Superior temporal gyrus (tissue), 1 donor: ENCODE measurements around the gene SMAD7.

Source experiments
- DNase-seq: peaks from one replicate; pipeline ENCODE4 v3.0.0-alpha.2; 2016; ENCODE audit errors: extremely low spot score

Gene SMAD7

GRCh38 chr18:48893608-48894600, 56.9 kb downstream of the SMAD7 start:
- DNase-seq = no peak

DNA sequence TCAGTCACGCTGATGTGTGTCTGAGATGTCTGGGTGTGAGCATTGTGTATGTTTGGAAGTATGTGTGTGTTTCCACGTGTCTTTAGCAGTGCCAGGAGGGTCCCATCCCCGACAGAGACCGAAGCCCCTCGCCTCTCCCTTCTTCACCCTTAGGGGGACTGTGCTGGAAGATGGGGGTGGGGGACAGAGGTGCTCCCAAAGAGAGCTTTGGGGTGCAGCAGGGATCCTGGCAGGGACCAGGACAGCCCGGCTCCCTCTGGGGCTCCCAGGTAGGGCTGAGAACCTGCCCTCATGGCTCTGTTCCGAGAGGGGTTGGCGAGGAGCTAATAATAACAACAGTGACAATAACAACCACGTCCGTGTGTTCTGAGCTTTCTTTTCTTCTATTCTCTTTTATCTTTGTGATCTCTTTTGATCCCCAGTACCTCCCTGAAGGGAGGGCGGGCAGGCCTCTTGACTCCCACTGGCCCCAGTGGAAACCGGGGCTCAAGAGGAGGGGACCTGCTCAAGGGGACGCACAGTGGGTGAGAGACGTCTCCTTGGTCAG, 57.6 kb downstream of the SMAD7 start:
- no peak for DNase-seq

GRCh38 chr18:48892146-48892855, 58.5 kb downstream of the SMAD7 start:
- no peak for DNase-seq

DNA sequence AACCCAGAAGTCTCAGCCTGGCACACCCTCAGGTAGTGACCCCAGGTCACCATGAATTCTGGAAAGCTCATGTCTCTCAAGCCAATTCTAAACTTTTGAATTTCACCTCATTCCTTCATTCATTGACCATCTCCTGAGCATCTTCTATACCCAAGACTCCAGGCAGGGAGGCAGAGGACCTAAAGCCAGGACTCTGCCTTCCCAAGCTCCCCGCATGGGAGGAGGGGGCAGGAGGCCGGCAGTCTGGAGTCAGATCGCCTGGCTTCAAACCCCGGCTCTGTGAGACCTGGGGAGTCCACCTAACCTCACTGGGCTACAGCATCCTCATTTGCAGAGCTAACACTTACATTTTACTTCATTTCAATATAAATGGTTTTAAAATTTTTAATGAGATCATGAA, 59.0 kb downstream of the SMAD7 start:
- DNase-seq = no peak

DNA sequence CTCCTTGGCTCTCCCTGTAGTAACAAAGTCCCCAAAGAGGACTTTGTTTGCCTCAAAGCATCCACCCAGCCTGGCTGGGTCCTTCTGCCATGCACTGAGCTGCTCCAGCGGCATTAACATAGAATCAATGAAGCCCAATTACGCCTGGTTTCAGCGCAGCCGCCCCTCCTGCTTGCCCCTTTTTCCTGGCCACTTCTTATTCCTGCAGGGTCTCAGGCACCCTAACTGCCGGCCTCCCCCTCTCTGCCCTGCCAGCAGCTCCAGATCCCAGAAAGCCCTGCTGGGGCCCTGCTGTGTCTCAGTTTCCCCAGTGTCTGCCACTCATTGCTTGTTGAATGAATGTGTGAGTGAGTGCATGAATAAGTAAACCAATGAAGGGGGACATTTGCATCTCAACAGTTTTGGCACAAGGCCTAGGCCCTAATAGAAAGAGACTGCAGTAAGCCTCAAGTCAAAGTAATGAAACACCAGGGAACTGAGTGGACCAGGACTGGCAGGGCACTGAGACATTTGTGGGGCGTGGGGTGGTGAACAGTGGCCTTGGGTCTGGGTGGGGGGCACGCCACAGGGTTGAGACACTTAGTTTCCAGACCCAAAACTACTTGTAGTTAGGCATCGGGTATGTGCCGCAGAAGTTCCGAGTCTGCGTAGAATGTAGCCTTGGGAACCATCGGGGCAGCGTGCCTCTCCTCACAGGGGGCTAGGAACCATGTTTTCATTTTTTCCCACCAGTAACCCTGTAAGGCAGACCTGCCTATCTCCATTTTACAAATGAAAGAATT, 60.6 kb downstream of the SMAD7 start:
- DNase-seq = peak; percentile 31

- no peak for DNase-seq
Observed at GRCh38 chr18:48889115-48889941, 61.4 kb downstream of the SMAD7 start.

DNA sequence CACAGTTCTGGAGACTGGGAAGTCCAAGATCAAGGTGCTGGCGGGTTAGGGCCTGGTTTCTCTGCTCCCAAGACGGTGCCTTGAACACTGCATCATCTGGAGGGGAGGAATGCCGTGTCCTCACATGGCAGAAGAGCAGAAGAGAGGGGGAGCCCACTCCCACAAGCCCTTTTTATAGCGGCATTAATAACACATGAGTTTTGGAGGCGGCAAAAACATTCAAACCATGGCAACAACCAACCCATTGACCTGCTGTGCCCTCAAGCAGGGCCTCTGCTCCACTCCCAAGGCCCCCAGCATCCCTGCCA, 62.0 kb downstream of the SMAD7 start:
- no peak for DNase-seq

DNA sequence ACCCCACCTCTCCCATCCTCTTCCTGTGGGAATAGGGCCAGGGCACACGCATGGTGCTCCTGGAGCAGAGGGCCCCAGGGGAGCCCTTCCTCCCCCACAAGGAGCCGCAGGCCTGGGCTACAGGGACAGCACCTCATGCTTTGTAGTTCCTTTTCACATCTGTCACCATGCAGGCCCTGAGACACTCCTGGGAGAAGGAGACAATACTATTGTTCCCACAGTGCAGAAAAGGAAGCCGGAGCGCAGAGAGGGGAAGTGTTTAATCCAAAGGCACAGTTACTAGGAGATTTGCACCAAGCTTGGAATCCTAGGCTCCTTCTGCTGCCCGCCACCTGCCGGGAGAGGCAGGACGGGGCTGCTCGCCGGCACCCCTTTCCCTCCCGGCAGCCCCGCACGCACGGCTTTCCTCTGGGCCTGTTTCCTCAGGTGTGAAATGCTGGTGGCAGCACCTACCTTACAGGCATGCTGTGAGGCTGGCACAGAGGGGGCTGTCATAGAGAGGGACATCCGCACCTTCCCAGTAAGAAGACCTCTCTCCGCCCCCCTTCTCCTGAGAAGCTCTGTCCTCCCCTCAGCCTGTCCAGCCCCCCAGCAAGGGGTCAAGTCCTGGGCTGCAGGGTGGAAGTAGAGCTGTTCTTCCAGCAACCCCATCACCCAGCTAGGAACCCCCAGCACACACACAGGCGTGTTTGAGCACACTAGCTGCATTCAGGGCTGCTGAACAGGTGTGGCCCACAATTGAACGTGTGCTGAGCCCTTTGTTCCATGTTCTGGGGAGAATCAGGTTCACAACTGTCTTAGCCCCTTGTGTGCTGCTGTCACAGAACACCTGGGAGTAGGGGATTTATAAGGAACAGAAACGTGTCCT, 62.6 kb downstream of the SMAD7 start:
- DNase-seq = no peak

- DNase-seq = no peak
Observed at GRCh38 chr18:48887294-48887904, 63.4 kb downstream of the SMAD7 start.

- DNase-seq = no peak
Observed at GRCh38 chr18:48886520-48887293, 64.1 kb downstream of the SMAD7 start.

DNA sequence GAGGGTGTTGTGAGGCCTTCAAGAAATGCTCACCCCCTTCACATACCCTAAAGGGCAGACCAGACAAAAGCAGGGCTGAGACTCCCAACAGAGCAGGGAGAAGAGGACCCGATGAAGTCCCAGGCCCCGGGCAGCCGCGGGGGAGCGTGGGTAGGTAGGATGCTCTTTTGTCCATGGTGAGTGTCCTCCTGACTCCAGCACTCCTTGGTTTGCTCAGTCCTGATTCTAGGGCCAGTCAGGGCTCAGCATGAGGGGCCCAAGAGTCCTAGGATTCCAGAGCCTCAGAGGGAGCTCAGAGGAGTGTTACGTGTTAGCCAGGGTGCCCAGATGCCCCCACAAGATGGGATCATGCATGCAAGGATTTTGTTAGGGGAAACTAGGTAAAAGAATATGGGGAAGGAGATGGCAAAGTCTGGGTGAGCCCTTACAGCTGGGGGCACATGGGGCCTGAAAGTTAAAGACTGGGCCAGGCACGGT, 64.8 kb downstream of the SMAD7 start:
- DNase-seq = no peak

DNA sequence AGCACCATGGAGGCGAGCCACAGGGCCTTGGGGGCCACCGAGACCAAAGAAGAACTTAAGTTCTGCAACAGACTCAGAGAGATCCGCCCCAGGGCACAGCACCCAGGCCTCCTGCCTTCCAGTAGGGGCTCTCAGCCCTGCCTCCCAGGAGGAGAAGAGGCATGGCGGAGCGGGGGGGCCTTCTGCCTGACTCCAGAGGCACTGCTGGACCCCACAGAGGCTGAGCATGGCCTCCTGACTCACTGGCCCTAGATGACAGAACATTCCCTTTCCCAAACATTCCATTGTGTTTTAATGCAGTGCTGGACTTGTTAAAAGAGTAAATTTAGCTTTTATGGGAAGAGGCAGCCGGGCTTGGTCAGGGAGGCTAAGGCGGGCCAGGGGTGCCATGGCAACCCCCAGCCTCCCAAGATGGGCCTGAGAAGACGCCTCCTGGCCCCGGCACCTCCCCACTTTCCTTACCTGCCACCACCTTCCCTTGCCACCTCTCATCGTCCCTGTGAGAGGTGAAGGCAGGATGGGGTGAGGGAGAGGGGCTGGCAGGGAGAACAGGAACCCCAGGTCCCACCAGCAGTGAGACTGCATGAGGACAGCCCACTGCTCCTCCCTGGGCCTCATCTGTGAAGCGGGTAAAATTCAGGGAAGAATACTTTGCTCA, 65.4 kb downstream of the SMAD7 start:
- no peak for DNase-seq

- DNase-seq = no peak
Observed at GRCh38 chr18:48884771-48885170, 66.0 kb downstream of the SMAD7 start.

DNA sequence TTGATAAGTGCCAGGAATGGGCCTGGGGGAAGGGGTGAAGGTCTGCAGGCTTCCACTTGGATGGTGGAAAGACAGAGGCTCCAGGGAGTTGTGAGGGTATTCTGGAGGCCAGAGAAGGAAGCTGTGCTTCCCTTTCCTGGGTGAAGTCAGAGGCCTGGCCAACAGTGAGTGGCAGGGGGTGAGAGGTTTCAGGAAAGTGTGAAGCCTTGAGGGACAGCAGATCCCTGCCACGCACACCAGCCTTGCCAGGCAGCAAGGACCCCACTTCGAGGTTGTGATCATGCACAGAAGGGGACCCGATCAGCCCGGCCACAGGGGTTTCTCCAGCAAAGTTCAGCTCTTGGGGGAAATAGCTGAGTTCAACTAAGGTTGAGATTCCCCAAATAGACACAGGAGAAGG, 66.5 kb downstream of the SMAD7 start:
- no peak for DNase-seq

DNA sequence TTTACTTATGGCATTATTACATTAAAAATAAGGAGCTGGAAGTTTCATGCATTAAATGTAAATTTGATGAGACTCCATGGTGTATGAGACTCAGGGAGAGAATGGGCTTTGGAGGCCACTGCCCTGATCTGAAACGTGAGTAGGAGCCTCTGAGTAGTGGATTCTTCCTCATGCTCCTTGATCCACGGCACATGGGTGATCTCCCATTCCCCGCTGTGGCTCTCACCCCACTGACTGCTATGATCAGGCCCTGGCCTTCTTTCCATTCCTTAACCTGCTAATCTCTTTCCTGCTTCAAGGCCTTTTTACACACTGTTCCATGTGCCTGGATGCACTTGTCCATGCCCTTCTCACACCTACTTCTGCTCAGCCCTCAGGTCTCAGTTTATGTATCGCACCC, 68.4 kb downstream of the SMAD7 start:
- DNase-seq = no peak

- DNase-seq = no peak
Observed at GRCh38 chr18:48880931-48881330, 69.8 kb downstream of the SMAD7 start.

DNA sequence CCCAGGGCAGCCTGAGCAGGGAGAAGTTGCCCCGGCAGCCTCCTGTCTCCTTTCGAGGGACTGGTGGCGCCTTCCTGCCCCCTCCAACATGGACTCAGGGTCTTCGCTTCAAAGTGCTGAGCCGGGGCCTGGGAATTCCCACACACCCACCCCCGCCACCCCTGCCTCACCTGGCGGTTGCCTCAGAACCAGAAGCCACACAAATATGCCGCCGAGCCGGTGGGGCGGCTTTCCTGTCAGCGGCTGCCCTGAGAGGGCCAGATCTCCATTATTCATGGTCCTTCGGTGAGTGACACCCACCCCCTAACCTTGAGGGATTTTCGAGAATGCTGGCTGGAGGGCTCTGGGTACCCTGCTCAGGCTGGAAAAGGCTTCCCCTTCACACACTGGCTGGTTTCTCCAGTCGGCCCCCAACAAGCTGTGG, 71.7 kb downstream of the SMAD7 start:
- DNase-seq = no peak

DNA sequence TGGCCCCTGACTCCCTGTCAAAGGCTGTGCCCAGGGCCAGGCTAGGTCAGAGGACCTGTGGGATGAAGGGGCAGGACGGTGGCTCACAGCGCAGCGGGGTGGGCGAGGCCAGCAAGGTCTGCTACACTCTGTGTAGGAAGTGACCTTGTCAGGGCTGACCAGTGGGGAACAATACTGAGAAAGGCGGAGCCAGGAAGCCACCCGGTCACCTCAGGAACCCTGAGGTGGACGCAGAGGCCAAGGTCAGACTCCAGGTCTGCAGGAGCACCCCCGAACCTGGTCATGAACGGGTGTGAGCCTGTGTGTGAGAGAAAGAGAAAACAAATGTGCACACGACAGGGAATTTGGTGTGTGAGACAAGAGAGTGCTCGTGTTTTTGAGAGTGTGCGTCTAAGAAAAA, 72.3 kb downstream of the SMAD7 start:
- DNase-seq = no peak
